Hematopoietic multipotent progenitor cell (in vitro differentiated cells): ENCODE data around the gene PDZD4. TPM values are rescaled to one million over a fixed set of nuclear protein-coding genes. Genes with fewer than 3 reads are reported as not detected.
A peak's percentile ranks its signal among the peaks of the same experiment; 100 is the strongest.

Experiments
- DNase-seq, 3 donors: peaks; one replicate each; pipeline ENCODE4 v3.0.0-alpha.2; 2011 to 2015; ENCODE audit warnings: low read depth in 2 of 3, low spot score in 2 of 3
- total RNA-seq: library from RNA; depleted of rRNA; stranded (reverse); fragments of >200 nt; gene quantifications from one replicate; pipeline ENCODE4 v1.2.3, GENCODE V29; 2012

PDZD4 gene
- total RNA-seq, 1 donor = under 0.01 TPM

- DNase-seq = peak; percentile 52 to 61 (median 53)
Measured at GRCh38 chrX:153763989-153764755, 66.2 kb downstream of the PDZD4 start, which contains the start of gene PLXNB3. Gene PLXNB3, plus strand, starts transcription at chrX:153764249. Its CDS starts 1,287 bp downstream, at chrX:153765536.

DNA sequence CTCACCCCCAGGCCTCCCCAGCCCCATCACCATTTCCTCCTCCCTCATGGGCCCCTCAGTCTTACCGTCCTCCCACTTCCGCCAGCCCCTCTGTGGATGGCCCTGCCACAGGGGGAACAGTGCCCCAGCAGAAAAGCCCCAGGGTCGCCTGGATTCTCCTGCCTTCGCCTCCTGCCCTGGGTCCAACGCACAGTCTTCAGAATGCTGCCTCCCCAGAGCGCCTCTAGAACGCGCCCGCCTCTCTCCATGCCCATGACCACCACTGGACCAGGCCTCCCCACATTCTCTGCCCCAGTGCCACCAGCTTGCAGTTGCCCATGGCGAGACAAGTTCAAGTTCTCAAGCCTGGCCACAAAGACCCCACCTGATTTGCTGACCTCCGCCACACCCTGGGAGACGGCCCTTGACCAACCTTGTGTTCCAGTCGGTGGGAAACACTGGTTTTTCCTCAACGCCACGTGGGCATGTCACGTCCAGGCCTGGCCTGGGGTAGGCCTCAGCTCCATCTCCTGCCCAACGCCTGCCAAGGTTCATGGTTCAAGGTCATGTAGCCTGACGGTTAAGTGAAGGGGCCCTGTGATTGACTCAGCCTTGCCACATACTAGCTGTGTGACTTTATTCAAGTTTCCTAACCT, 66.9 kb downstream of the PDZD4 start:
- no peak for DNase-seq

DNA sequence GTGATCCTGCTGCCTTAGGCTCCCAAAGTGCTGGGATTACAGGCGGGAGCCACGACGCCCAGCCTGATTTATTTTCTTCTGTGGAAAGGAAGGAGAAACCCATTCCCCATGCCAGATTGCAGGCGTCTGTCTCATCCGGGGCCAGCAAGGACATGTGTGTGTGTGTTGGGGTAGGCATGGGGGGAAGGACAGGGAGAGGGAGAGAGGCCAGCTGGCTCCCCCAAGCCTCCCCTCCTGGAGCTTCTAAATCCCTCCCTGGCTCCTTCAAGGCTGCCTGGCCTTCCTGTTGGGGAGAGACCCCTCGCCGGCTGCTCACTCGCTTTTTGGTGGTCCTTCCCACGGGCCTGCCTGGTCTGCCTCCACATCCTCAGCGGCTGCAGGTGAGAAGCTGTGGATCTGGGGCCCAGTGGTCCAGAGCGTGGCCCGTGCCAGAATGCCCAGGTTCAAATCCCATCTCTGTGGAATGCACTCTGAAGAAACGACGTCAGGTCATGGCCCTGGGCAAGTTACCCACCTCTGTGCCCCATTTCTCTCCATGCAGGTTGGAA, 67.6 kb downstream of the PDZD4 start:
- no peak for DNase-seq

- DNase-seq = no peak
Measured at GRCh38 chrX:153761863-153762262, 68.5 kb downstream of the PDZD4 start.

DNA sequence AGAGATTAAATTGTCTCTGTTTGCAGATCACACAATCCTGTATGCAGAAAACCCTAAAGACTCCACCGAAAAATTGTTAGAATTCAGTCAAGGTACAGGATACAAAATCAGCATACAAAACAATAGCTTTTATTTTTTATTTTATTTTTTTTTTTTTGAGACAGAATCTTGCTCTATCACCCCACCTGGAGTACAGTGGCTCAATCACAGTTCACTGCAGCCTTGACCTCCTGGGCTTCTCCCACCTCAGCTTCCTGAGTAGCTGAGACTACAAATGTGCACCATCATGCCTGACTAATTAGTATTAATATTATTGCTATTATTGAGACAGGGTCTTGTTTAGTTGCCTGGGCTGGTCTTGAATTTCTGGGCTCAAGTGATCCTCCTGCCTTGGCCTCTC, 75.2 kb downstream of the PDZD4 start:
- DNase-seq = peak in 1 of 3 donors; percentile 8

Other genes with a start within 250 kb of the PDZD4 start
- 32.3 TPM for gene CCNQ, start 231.4 kb downstream of the PDZD4 start, total RNA-seq
- not detected for gene DUSP9, start 183.3 kb downstream of the PDZD4 start, total RNA-seq
- not detected for gene PNCK, start 156.7 kb downstream of the PDZD4 start, total RNA-seq
- gene SLC6A8, start 142.6 kb downstream of the PDZD4 start, total RNA-seq = 2.2 TPM
- 107 TPM for gene BCAP31, start 106.2 kb downstream of the PDZD4 start, total RNA-seq
- 17.2 TPM for gene ABCD1, start 105.7 kb downstream of the PDZD4 start, total RNA-seq
- 0.54 TPM for gene PLXNB3, start 66.3 kb downstream of the PDZD4 start, total RNA-seq
- 0.27 TPM for gene SRPK3, start 49.5 kb downstream of the PDZD4 start, total RNA-seq
- gene IDH3G, start 36.2 kb downstream of the PDZD4 start, total RNA-seq = 117 TPM
- 268 TPM for gene SSR4, start 35.9 kb downstream of the PDZD4 start, total RNA-seq
- under 0.01 TPM for gene L1CAM, start 55.6 kb upstream of the PDZD4 start, total RNA-seq
- under 0.01 TPM for gene AVPR2, start 74.1 kb upstream of the PDZD4 start, total RNA-seq
- 242 TPM for gene ARHGAP4, start 95.7 kb upstream of the PDZD4 start, total RNA-seq
- 37.4 TPM for gene NAA10, start 104.5 kb upstream of the PDZD4 start, total RNA-seq
- gene RENBP, start 114.1 kb upstream of the PDZD4 start, total RNA-seq = 37.7 TPM
- gene HCFC1, start 141.3 kb upstream of the PDZD4 start, total RNA-seq = 95.1 TPM
- gene TMEM187, start 142.2 kb upstream of the PDZD4 start, total RNA-seq = 15.6 TPM
- gene IRAK1, start 189.4 kb upstream of the PDZD4 start, total RNA-seq = 40.9 TPM